ENCODE measurements around the gene RELN. TPM values are rescaled to one million over a fixed set of nuclear protein-coding genes. Genes with fewer than 3 reads are reported as not detected.

Gene RELN
- total and polyA plus RNA-seq, 2 donors (not counting 1 experiment from before 2014, with no cell fraction given), result not detected

DNA sequence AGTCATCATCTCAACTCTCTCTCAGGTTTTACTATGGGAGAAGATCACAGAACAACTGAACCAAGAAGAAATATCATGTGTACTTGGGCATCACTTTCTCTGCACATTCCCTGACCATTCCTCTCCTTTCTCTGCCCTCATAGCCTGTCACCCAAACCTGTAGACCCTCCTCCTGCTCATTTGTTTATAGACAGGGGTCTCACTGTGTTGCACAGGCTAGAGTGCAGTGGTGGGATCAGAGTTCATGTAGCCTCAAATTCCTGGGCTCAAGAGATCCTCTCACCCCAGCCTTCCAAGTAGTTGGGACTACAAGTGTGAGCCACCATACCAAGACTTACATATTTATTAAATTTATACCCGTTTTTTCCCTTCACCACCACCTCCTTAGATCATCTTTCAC is 282.7 kb downstream of the RELN start:
- H2AFZ ChIP-seq (ENCODE audit: insufficient read depth, low read depth, low read length, poor library complexity, severe bottlenecking), result no peak overlapping the region
- ChIA-PET POLR2A (no interaction called here), CTCF (no interaction called here)
- Mint-ChIP-seq H3K27ac (no peak overlapping the region), H3K4me3 (no peak overlapping the region), H3K4me1 (no peaks in the 10 kb centered on the region), H3K27me3 (no peaks in the 10 kb centered on the region), H3K9me3 (ENCODE audit: insufficient read depth) (no peaks in the 10 kb centered on the region)
- DNase-seq (no peak), ATAC-seq (ENCODE audit: low read depth) (no peak)
- intact Hi-C loops (cut with micrococcal nuclease), result no loop called here
- no peaks in the 10 kb centered on the region for H4K20me1 ChIP-seq (ENCODE audit: control insufficient read depth, insufficient read depth, low read length, poor library complexity, severe bottlenecking)
- WGBS (ENCODE audit: insufficient coverage), result 67% methylated on average over 1 of the region's 1 CpG
- H3K79me2 ChIP-seq (ENCODE audit: control insufficient read depth, insufficient read depth, low read length), result no peaks in the 10 kb centered on the region
- H3K4me2 ChIP-seq (replicated peaks; ENCODE audit: low read depth, low read length, poor library complexity, severe bottlenecking), result no peak overlapping the region
- no peak overlapping the region for H3K27ac ChIP-seq (ENCODE audit: low read length in 2 of 2)
- H3K9me3 ChIP-seq (ENCODE audit: control extremely low read depth in 1 of 3, control insufficient read depth in 2 of 3, insufficient read depth in 1 of 3, low read length in 2 of 3), result no peaks in the 10 kb centered on the region
- no peaks in the 10 kb centered on the region for H3K4me1 ChIP-seq (ENCODE audit: control insufficient read depth in 2 of 2, insufficient read depth in 2 of 2, low read length in 2 of 2)
- TF ChIP-seq, protein P1, sequence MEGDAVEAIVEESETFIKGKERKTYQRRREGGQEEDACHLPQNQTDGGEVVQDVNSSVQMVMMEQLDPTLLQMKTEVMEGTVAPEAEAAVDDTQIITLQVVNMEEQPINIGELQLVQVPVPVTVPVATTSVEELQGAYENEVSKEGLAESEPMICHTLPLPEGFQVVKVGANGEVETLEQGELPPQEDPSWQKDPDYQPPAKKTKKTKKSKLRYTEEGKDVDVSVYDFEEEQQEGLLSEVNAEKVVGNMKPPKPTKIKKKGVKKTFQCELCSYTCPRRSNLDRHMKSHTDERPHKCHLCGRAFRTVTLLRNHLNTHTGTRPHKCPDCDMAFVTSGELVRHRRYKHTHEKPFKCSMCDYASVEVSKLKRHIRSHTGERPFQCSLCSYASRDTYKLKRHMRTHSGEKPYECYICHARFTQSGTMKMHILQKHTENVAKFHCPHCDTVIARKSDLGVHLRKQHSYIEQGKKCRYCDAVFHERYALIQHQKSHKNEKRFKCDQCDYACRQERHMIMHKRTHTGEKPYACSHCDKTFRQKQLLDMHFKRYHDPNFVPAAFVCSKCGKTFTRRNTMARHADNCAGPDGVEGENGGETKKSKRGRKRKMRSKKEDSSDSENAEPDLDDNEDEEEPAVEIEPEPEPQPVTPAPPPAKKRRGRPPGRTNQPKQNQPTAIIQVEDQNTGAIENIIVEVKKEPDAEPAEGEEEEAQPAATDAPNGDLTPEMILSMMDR (IDR thresholded peaks at IDR 0.05), result no peak
- no peak for TF ChIP-seq EZH2 (IDR thresholded peaks at IDR 0.05; ENCODE audit: borderline replicate concordance, insufficient read depth, low read depth, low read length, poor library complexity, severe bottlenecking)
- no peaks in the 10 kb centered on the region for H3K27me3 ChIP-seq (replicated peaks in 1 of 4; ENCODE audit: control extremely low read depth in 1 of 4, control insufficient read depth in 3 of 4, insufficient read depth in 4 of 4, low read length in 3 of 4)
- H3K4me3 ChIP-seq (ENCODE audit: control extremely low read depth in 1 of 5, extremely low read depth in 1 of 5, insufficient read depth in 1 of 5, low read depth in 2 of 5, low read length in 4 of 5), result no peak overlapping the region
- no peak overlapping the region for H3K9ac ChIP-seq (ENCODE audit: low read length)
- no peaks in the 10 kb centered on the region for H3K36me3 ChIP-seq (replicated peaks in 1 of 2; ENCODE audit: control extremely low read depth in 1 of 2, control insufficient read depth in 1 of 2, extremely low read depth in 1 of 2, insufficient read depth in 2 of 2, low read length in 1 of 2)

DNA sequence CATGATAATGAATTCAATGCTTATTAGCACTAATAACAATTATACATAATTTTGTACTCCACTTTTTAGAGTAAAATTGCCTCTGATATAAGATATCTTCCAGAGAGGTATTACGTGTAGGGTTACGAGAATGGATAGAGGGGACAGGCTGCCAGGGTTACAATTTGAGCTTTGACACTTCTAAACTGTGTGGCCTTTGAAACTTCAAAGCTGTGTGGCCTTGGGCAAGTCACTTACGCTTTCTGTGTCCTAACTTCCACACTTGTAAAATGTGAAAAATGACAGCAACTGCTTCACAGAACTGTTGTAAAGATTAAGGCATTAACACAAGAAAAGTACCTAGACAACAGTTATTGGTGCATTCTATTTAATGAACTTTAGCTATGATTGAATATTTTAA is 283.9 kb downstream of the RELN start:
- Histone ChIP-seq H3K79me2 (ENCODE audit: control insufficient read depth, insufficient read depth, low read length) (no peaks in the 10 kb centered on the region), H3K4me2 (replicated peaks; ENCODE audit: low read depth, low read length, poor library complexity, severe bottlenecking) (no peak overlapping the region), H3K4me1 (ENCODE audit: control insufficient read depth in 2 of 2, insufficient read depth in 2 of 2, low read length in 2 of 2) (no peaks in the 10 kb centered on the region), H3K9me3 (ENCODE audit: control extremely low read depth in 1 of 3, control insufficient read depth in 2 of 3, insufficient read depth in 1 of 3, low read length in 2 of 3) (no peaks in the 10 kb centered on the region), H3K9ac (ENCODE audit: low read length) (no peak overlapping the region), H3K4me3 (ENCODE audit: control extremely low read depth in 1 of 5, extremely low read depth in 1 of 5, insufficient read depth in 1 of 5, low read depth in 2 of 5, low read length in 4 of 5) (no peak overlapping the region), H3K36me3 (replicated peaks in 1 of 2; ENCODE audit: control extremely low read depth in 1 of 2, control insufficient read depth in 1 of 2, extremely low read depth in 1 of 2, insufficient read depth in 2 of 2, low read length in 1 of 2) (no peaks in the 10 kb centered on the region), H4K20me1 (ENCODE audit: control insufficient read depth, insufficient read depth, low read length, poor library complexity, severe bottlenecking) (no peaks in the 10 kb centered on the region), H2AFZ (ENCODE audit: insufficient read depth, low read depth, low read length, poor library complexity, severe bottlenecking) (no peak overlapping the region), H3K27me3 (replicated peaks in 1 of 4; ENCODE audit: control extremely low read depth in 1 of 4, control insufficient read depth in 3 of 4, insufficient read depth in 4 of 4, low read length in 3 of 4) (peaks cover 0 to 2% (median 0%) of the 10 kb centered on the region in 4 experiments), H3K27ac (ENCODE audit: low read length in 2 of 2) (no peak overlapping the region)
- intact Hi-C loops (cut with micrococcal nuclease), result no loop called here
- no peak for ATAC-seq (ENCODE audit: low read depth)
- Mint-ChIP-seq H3K27me3 (no peaks in the 10 kb centered on the region), H3K9me3 (ENCODE audit: insufficient read depth) (no peaks in the 10 kb centered on the region), H3K27ac (no peak overlapping the region), H3K4me3 (no peak overlapping the region), H3K4me1 (no peaks in the 10 kb centered on the region)
- no peak for DNase-seq
- ChIA-PET CTCF (no interaction called here), POLR2A (no interaction called here)
- no CpG with 5 or more reads among the region's 3 CpGs for WGBS (ENCODE audit: insufficient coverage)
- no peak for TF ChIP-seq EZH2 (IDR thresholded peaks at IDR 0.05; ENCODE audit: borderline replicate concordance, insufficient read depth, low read depth, low read length, poor library complexity, severe bottlenecking)
- TF ChIP-seq, protein P1 (IDR thresholded peaks at IDR 0.05), result no peak

All from B cell (primary cell).